ENCODE results near the gene FCN3. TPM values are rescaled to one million over a fixed set of nuclear protein-coding genes. Genes with fewer than 3 reads are reported as not detected.

The FCN3 gene
- total and polyA plus RNA-seq, 2 donors (not counting 3 experiments of a cell fraction or from before 2014, with no cell fraction given): 0.15 TPM; not detected in 1

DNA sequence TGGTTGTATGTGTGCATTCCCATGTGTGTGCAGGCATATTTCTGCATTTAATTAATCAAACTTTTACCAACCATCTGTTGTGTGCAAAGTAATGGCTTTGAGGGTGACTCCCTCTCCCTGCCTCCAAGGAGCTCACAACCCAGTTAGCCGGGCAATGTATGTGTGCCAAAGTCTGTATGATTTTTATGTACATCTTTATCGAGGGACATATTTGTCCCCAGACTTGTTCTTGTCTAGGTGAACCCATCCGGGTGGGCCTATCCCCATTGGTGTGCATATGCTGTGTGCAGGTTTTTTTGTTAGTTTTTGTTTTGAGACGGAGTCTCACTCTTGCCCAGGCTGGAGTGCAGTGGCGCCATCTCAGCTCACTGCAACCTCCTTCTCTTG is 31.0 kb downstream of the FCN3 start:
- no peak overlapping the region for H3K4me2 ChIP-seq (ENCODE audit: insufficient read depth, low read length)
- CTCF ChIA-PET: interaction anchor here (1.3 kb wide), 1 partner anchor 10 kb away, joined by 5 read pairs; no protein-coding TSS in a partner anchor
- H2AFZ ChIP-seq (ENCODE audit: low read depth, low read length): no peak overlapping the region
- H4K20me1 ChIP-seq (replicated peaks; ENCODE audit: control insufficient read depth, extremely low read depth, insufficient read depth, low read length): no peaks in the 10 kb centered on the region
- no peaks in the 10 kb centered on the region for H3K79me2 ChIP-seq (ENCODE audit: control insufficient read depth, insufficient read depth, low read length)
- H3K27ac ChIP-seq (ENCODE audit: insufficient read depth, low read depth, low read length): no peak overlapping the region
- no peak for DNase-seq (ENCODE audit: low read depth, low spot score)
- H3K36me3 ChIP-seq (ENCODE audit: control insufficient read depth in 2 of 2, extremely low read depth in 1 of 2, insufficient read depth in 2 of 2, low read length in 2 of 2): no peaks in the 10 kb centered on the region
- no peak overlapping the region for H3K9ac ChIP-seq (replicated peaks; ENCODE audit: extremely low read depth, insufficient read depth, low read length)
- H3K9me3 ChIP-seq (replicated peaks; ENCODE audit: control insufficient read depth, insufficient read depth, low read length): no peaks in the 10 kb centered on the region
- intact Hi-C loops (cut with micrococcal nuclease) (no loop called here), dilution Hi-C loops (cut with MboI; ENCODE audit: extremely low pct_ligation_motif_present, low sequenced_read_pairs) (no loop called here)
- no peak for FAIRE-seq
- H3K4me1 ChIP-seq (ENCODE audit: control insufficient read depth, extremely low read depth, insufficient read depth, low read length): no peaks in the 10 kb centered on the region
- TF ChIP-seq MYC (IDR thresholded peaks at IDR 0.05; ENCODE audit: low read depth, low read length): no peak
- no peak for TF ChIP-seq POLR2AphosphoS5 (IDR thresholded peaks at IDR 0.05; ENCODE audit: insufficient read depth, low read depth, low read length)
- no peak for TF ChIP-seq JUN (IDR thresholded peaks at IDR 0.05; ENCODE audit: borderline replicate concordance, insufficient read depth, insufficient read length, low read depth)
- TF ChIP-seq, protein P1, sequence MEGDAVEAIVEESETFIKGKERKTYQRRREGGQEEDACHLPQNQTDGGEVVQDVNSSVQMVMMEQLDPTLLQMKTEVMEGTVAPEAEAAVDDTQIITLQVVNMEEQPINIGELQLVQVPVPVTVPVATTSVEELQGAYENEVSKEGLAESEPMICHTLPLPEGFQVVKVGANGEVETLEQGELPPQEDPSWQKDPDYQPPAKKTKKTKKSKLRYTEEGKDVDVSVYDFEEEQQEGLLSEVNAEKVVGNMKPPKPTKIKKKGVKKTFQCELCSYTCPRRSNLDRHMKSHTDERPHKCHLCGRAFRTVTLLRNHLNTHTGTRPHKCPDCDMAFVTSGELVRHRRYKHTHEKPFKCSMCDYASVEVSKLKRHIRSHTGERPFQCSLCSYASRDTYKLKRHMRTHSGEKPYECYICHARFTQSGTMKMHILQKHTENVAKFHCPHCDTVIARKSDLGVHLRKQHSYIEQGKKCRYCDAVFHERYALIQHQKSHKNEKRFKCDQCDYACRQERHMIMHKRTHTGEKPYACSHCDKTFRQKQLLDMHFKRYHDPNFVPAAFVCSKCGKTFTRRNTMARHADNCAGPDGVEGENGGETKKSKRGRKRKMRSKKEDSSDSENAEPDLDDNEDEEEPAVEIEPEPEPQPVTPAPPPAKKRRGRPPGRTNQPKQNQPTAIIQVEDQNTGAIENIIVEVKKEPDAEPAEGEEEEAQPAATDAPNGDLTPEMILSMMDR (IDR thresholded peaks at IDR 0.05; ENCODE audit: extremely low read depth in 1 of 2, insufficient read depth in 1 of 2, low read depth in 1 of 2, low read length in 2 of 2): no peak
- no peak for TF ChIP-seq FOS (IDR thresholded peaks at IDR 0.05; ENCODE audit: borderline replicate concordance, insufficient read depth, low read length)
- TF ChIP-seq GATA2 (IDR thresholded peaks at IDR 0.05; ENCODE audit: insufficient read depth, insufficient read length, low read depth, low read length): no peak
- TF ChIP-seq POLR2A (IDR thresholded peaks at IDR 0.05; ENCODE audit: low read depth, low read length): no peak
- no peak for TF ChIP-seq EZH2 (IDR thresholded peaks at IDR 0.05; ENCODE audit: borderline replicate concordance, low read depth, low read length, severe bottlenecking)
- TF ChIP-seq, protein P2, sequence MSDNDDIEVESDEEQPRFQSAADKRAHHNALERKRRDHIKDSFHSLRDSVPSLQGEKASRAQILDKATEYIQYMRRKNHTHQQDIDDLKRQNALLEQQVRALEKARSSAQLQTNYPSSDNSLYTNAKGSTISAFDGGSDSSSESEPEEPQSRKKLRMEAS (IDR thresholded peaks at IDR 0.05; ENCODE audit: insufficient read depth, insufficient read length): no peak
- POLR2A ChIA-PET: no interaction called here
- no peaks in the 10 kb centered on the region for H3K27me3 ChIP-seq (ENCODE audit: control insufficient read depth in 2 of 2, insufficient read depth in 2 of 2, low read length in 2 of 2)
- no TSS peak for BruUV-seq (replicated peaks)
- H3K9me1 ChIP-seq (replicated peaks; ENCODE audit: control insufficient read depth, extremely low read depth, insufficient read depth, low read length): no peaks in the 10 kb centered on the region
- H3K4me3 ChIP-seq (replicated peaks in 1 of 3; ENCODE audit: insufficient read depth in 1 of 3, low read depth in 1 of 3, low read length in 3 of 3): no peak overlapping the region
